ENCODE measurements around the gene ATP10B. TPM values are rescaled to one million over a fixed set of nuclear protein-coding genes. Genes with fewer than 3 reads are reported as not detected.
A peak's percentile ranks its signal among the peaks of the same experiment; 100 is the strongest.

ATP10B gene
- total and polyA plus RNA-seq, 10 of the 15 experiments (the other 5 are each of a cell fraction or from before 2014, with no cell fraction given): not detected

GRCh38 chr5:160665460-160665859 lies 186.6 kb downstream of the ATP10B start:
- WGBS (ENCODE audit: insufficient coverage, insufficient replicate concordance, low lambda C conversion rate, missing lambda C conversion rate): 0% methylated on average over 3 of the region's 3 CpGs
- TF ChIP-seq SIX5 (IDR thresholded peaks at IDR 0.05; ENCODE audit: low read depth, low read length, severe bottlenecking): no peak
- TF ChIP-seq SMARCA5 (IDR thresholded peaks at IDR 0.05): no peak
- no peak for TF ChIP-seq BCLAF1 (IDR thresholded peaks at IDR 0.05)
- TF ChIP-seq MEF2B (IDR thresholded peaks at IDR 0.05; ENCODE audit: partially characterized antibody, poor library complexity, severe bottlenecking): peak; percentile 58
- TF ChIP-seq KDM1A (IDR thresholded peaks at IDR 0.05; ENCODE audit: borderline replicate concordance): no peak
- no peak for TF ChIP-seq BACH1 (IDR thresholded peaks at IDR 0.05; ENCODE audit: borderline replicate concordance)
- Histone ChIP-seq H3K27ac (ENCODE audit: control insufficient read depth, insufficient read depth) (no peak overlapping the region), H4K20me1 (ENCODE audit: control insufficient read depth, insufficient read depth) (no peaks in the 10 kb centered on the region; the same call in 1 of the 2 replicates), H2AFZ (ENCODE audit: control insufficient read depth, low read depth, low read length) (no peak overlapping the region), H3K27me3 (replicated peaks in 1 of 2; ENCODE audit: control insufficient read depth in 2 of 2, insufficient read depth in 2 of 2, low read length in 1 of 2) (no peaks in the 10 kb centered on the region; a peak in 1 of 4 replicates), H3K9ac (ENCODE audit: control insufficient read depth, insufficient read depth, low read length) (no peak overlapping the region), H3K4me1 (ENCODE audit: control insufficient read depth, insufficient read depth, low read length) (no peaks in the 10 kb centered on the region), H3K79me2 (ENCODE audit: control insufficient read depth, insufficient read depth, low read length) (no peaks in the 10 kb centered on the region), H3K4me2 (ENCODE audit: control insufficient read depth, insufficient read depth) (no peak overlapping the region), H3K36me3 (ENCODE audit: control insufficient read depth in 2 of 2, insufficient read depth in 2 of 2, low read length in 1 of 2) (no peaks in the 10 kb centered on the region), H3K4me3 (no peak overlapping the region), H3K9me3 (replicated peaks; ENCODE audit: control insufficient read depth, insufficient read depth, low read length) (no peaks in the 10 kb centered on the region)
- intact Hi-C loops (cut with micrococcal nuclease; ENCODE audit: unreplicated experiment): no loop called here
- ATAC-seq (no peak), FAIRE-seq (no peak), DNase-seq (ENCODE audit: low read depth, low spot score) (no peak)
- ChIA-PET SMC1A (ENCODE audit: uncharacterized antibody, unreplicated experiment) (interaction anchor here (1.0 to 1.4 kb wide), 2 partner anchors 12 to 48 kb away, joined by 3 to 5 read pairs; no protein-coding TSS in a partner anchor), RAD21 (ENCODE audit: unreplicated experiment) (no interaction called here), CTCF (no interaction called here), POLR2A (no interaction called here)
- no TSS peak for BruUV-seq (replicated peaks)
- in situ Hi-C loops (cut with MboI): no loop called here

All from GM12878 (cell line).